ENCODE results near the gene ROS1. TPM values are rescaled to one million over a fixed set of nuclear protein-coding genes. Genes with fewer than 3 reads are reported as not detected.

Gene ROS1
- total and polyA plus RNA-seq, 10 of the 15 experiments (the other 5 are each of a cell fraction or from before 2014, with no cell fraction given) = under 0.01 to 0.07 (median 0.03) TPM; not detected in 5

DNA sequence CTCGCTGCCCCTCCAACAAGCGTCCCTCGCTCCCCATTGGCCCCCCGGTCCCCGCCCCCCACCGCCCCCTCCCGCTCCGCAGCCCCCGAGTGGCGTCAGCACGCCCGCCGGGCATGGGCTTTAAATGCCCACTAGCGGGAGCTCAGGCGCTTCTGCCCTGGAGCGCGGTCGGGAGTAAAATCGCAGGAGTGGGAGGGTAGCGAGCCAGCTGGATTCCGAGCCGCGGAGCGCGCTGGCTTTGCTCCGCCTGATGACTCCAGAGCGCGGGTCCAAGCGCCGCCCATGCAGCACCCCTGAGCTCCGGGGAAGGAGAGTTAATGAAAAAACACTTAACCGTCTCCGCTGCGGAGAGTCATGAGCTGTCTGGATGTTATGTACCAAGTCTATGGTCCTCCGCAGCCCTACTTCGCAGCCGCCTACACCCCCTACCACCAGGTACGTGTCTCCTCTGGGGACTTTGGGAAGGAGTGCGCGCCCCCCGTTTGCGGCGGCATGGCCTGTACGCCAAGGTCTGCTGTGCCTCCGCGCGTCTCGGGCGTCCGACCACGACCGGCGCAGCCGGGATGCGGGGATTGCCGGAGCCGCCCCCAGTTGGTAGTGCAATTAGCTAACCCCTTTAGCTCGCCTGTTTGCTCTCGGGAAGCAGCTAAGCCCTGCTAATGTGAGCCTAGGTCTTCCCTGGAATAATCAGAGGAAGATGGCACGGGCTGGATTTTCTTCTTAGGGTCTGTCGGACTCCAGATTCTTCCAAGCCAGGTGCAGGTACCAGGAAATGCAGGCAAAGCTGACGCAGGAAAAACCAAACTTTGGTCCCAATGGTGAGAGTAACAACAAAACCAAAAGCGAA is 160.1 kb downstream of the ROS1 start, which contains the start of gene VGLL2:
TSS of gene VGLL2 (plus strand) at position 149 of the 847 bp plus-strand sequence. CDS start at position 355, 206 bp downstream.
- no peak for TF ChIP-seq ZNF24 (IDR thresholded peaks at IDR 0.05)
- Histone ChIP-seq H3K79me2 (ENCODE audit: control insufficient read depth, insufficient read depth, low read length) (no peaks in the 10 kb centered on the region), H3K4me3 (peak within 1 kb of the TSS; percentile 47; the same call in 1 of the 2 replicates), H3K4me1 (ENCODE audit: control insufficient read depth, insufficient read depth, low read length) (peaks cover 3% of the 10 kb centered on the region; the same call in 1 of the 2 replicates), H3K9me3 (replicated peaks; ENCODE audit: control insufficient read depth, insufficient read depth, low read length) (no peaks in the 10 kb centered on the region; the same call in 2 of the 3 replicates), H4K20me1 (ENCODE audit: control insufficient read depth, insufficient read depth) (no peaks in the 10 kb centered on the region), H3K36me3 (ENCODE audit: control insufficient read depth in 2 of 2, insufficient read depth in 2 of 2, low read length in 1 of 2) (no peaks in the 10 kb centered on the region), H3K4me2 (ENCODE audit: control insufficient read depth, insufficient read depth) (peak within 1 kb of the TSS; percentile 71), H3K27me3 (replicated peaks in 1 of 2; ENCODE audit: control insufficient read depth in 2 of 2, insufficient read depth in 2 of 2, low read length in 1 of 2) (peaks cover 17 to 46% of the 10 kb centered on the region in 2 experiments), H3K27ac (ENCODE audit: control insufficient read depth, insufficient read depth) (no peak within 1 kb of the TSS), H2AFZ (ENCODE audit: control insufficient read depth, low read depth, low read length) (no peak within 1 kb of the TSS), H3K9ac (ENCODE audit: control insufficient read depth, insufficient read depth, low read length) (no peak within 1 kb of the TSS)
- SMC1A ChIA-PET (ENCODE audit: uncharacterized antibody, unreplicated experiment) = no interaction called here
- in situ Hi-C loops (cut with MboI) (no loop called here), intact Hi-C loops (cut with micrococcal nuclease; ENCODE audit: unreplicated experiment) (no loop called here)
- RAD21 ChIA-PET (ENCODE audit: unreplicated experiment) = no interaction called here
- ATAC-seq (peak; percentile 57), FAIRE-seq (no peak), DNase-seq (ENCODE audit: low read depth, low spot score) (no peak)
- BruUV-seq (replicated peaks) = no TSS peak
- CTCF ChIA-PET = no interaction called here
- POLR2A ChIA-PET = no interaction called here
- WGBS (ENCODE audit: insufficient coverage, insufficient replicate concordance, low lambda C conversion rate, missing lambda C conversion rate) = 1% methylated on average over 48 of the region's 63 CpGs

DNA sequence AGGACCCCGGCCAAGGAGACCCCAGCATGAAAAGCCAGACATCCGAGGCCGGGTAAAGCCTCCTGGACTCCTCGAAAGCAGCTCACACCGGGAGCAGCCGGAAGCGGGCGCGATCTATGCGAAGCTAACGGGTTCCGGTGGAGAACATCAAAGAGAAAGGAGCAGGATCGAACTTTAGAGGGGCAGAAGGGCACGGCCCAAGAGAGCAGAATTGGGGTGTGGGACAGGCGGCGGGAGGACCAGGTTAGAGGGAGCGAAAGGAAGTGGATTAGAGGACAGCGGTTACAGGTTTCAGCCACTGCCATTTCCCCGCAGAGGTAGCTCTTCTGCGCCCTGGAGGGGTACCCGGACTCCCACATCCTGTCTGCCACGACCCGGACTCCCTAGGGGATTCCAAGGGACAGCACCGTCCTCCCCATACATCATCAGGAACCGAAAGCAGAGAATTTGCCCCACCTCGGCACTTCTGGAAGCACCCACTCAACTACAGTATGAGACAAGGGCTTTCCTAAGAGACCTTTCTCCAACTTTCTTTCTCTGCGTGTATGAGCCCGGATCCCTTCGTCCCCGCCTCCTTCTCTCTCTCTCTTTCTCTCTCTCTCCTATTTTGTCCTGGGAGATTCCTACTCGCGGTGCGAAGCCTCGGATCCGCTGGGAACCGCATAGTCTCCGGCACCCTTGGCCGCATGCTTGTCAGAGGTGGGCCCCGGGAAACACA is 160.9 kb downstream of the ROS1 start:
- intact Hi-C loops (cut with micrococcal nuclease; ENCODE audit: unreplicated experiment) (no loop called here), in situ Hi-C loops (cut with MboI) (no loop called here)
- Histone ChIP-seq H3K4me2 (ENCODE audit: control insufficient read depth, insufficient read depth) (peak overlapping the region; percentile 71), H2AFZ (ENCODE audit: control insufficient read depth, low read depth, low read length) (no peak overlapping the region), H3K4me1 (ENCODE audit: control insufficient read depth, insufficient read depth, low read length) (peaks cover 3% of the 10 kb centered on the region; the same call in 1 of the 2 replicates), H3K4me3 (peak overlapping the region; percentile 47; the same call in 1 of the 2 replicates), H4K20me1 (ENCODE audit: control insufficient read depth, insufficient read depth) (no peaks in the 10 kb centered on the region), H3K27me3 (replicated peaks in 1 of 2; ENCODE audit: control insufficient read depth in 2 of 2, insufficient read depth in 2 of 2, low read length in 1 of 2) (peaks cover 17 to 44% of the 10 kb centered on the region in 2 experiments), H3K9ac (ENCODE audit: control insufficient read depth, insufficient read depth, low read length) (no peak overlapping the region), H3K27ac (ENCODE audit: control insufficient read depth, insufficient read depth) (no peak overlapping the region), H3K79me2 (ENCODE audit: control insufficient read depth, insufficient read depth, low read length) (no peaks in the 10 kb centered on the region), H3K36me3 (ENCODE audit: control insufficient read depth in 2 of 2, insufficient read depth in 2 of 2, low read length in 1 of 2) (no peaks in the 10 kb centered on the region), H3K9me3 (replicated peaks; ENCODE audit: control insufficient read depth, insufficient read depth, low read length) (no peaks in the 10 kb centered on the region; the same call in 2 of the 3 replicates)
- RAD21 ChIA-PET (ENCODE audit: unreplicated experiment) = no interaction called here
- no TSS peak for BruUV-seq (replicated peaks)
- ATAC-seq (peak; percentile 57), FAIRE-seq (no peak), DNase-seq (ENCODE audit: low read depth, low spot score) (no peak)
- SMC1A ChIA-PET (ENCODE audit: uncharacterized antibody, unreplicated experiment) = no interaction called here
- CTCF ChIA-PET = no interaction called here
- POLR2A ChIA-PET = no interaction called here
- 12% methylated on average over 36 of the region's 39 CpGs for whole genome bisulfite sequencing (ENCODE audit: insufficient coverage, insufficient replicate concordance, low lambda C conversion rate, missing lambda C conversion rate)
- TF ChIP-seq MTA3 (IDR thresholded peaks at IDR 0.05; ENCODE audit: borderline replicate concordance, low read length) (no peak), SMC3 (IDR thresholded peaks at IDR 0.05; ENCODE audit: borderline replicate concordance, low read length) (no peak), POLR2AphosphoS5 (IDR thresholded peaks at IDR 0.05; ENCODE audit: low read length) (no peak), ZNF384 (IDR thresholded peaks at IDR 0.05; ENCODE audit: borderline replicate concordance, low read depth, low read length) (no peak), ZNF217 (IDR thresholded peaks at IDR 0.05) (no peak), CHD2 (IDR thresholded peaks at IDR 0.05; ENCODE audit: borderline replicate concordance, low read depth, low read length) (no peak), IRF4 (IDR thresholded peaks at IDR 0.05; ENCODE audit: low read depth, low read length) (no peak)
- TF ChIP-seq, protein P1, sequence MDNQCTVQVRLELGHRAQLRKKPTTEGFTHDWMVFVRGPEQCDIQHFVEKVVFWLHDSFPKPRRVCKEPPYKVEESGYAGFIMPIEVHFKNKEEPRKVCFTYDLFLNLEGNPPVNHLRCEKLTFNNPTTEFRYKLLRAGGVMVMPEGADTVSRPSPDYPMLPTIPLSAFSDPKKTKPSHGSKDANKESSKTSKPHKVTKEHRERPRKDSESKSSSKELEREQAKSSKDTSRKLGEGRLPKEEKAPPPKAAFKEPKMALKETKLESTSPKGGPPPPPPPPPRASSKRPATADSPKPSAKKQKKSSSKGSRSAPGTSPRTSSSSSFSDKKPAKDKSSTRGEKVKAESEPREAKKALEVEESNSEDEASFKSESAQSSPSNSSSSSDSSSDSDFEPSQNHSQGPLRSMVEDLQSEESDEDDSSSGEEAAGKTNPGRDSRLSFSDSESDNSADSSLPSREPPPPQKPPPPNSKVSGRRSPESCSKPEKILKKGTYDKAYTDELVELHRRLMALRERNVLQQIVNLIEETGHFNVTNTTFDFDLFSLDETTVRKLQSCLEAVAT (IDR thresholded peaks at IDR 0.05) = no peak
- TF ChIP-seq, protein P2, sequence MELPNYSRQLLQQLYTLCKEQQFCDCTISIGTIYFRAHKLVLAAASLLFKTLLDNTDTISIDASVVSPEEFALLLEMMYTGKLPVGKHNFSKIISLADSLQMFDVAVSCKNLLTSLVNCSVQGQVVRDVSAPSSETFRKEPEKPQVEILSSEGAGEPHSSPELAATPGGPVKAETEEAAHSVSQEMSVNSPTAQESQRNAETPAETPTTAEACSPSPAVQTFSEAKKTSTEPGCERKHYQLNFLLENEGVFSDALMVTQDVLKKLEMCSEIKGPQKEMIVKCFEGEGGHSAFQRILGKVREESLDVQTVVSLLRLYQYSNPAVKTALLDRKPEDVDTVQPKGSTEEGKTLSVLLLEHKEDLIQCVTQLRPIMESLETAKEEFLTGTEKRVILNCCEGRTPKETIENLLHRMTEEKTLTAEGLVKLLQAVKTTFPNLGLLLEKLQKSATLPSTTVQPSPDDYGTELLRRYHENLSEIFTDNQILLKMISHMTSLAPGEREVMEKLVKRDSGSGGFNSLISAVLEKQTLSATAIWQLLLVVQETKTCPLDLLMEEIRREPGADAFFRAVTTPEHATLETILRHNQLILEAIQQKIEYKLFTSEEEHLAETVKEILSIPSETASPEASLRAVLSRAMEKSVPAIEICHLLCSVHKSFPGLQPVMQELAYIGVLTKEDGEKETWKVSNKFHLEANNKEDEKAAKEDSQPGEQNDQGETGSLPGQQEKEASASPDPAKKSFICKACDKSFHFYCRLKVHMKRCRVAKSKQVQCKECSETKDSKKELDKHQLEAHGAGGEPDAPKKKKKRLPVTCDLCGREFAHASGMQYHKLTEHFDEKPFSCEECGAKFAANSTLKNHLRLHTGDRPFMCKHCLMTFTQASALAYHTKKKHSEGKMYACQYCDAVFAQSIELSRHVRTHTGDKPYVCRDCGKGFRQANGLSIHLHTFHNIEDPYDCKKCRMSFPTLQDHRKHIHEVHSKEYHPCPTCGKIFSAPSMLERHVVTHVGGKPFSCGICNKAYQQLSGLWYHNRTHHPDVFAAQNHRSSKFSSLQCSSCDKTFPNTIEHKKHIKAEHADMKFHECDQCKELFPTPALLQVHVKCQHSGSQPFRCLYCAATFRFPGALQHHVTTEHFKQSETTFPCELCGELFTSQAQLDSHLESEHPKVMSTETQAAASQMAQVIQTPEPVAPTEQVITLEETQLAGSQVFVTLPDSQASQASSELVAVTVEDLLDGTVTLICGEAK (IDR thresholded peaks at IDR 0.05; ENCODE audit: borderline replicate concordance) = no peak

Measured in GM12878 (cell line).